ENCODE measurements around the gene DIS3L2. TPM values are rescaled to one million over a fixed set of nuclear protein-coding genes. Genes with fewer than 3 reads are reported as not detected.
"Not testable (repeated sequence)": the region's sequence is repeated elsewhere in the genome, so short reads cannot be mapped to it uniquely, and the experiment has no call there.

DIS3L2 gene
- polyA plus RNA-seq, 1 donor, result 40.3 TPM

- no peak for DNase-seq
Measured at GRCh38 chr2:232296776-232297525, 335.4 kb downstream of the DIS3L2 start.

GRCh38 chr2:232299084-232299483 lies 337.6 kb downstream of the DIS3L2 start:
- DNase-seq, result no peak

DNA sequence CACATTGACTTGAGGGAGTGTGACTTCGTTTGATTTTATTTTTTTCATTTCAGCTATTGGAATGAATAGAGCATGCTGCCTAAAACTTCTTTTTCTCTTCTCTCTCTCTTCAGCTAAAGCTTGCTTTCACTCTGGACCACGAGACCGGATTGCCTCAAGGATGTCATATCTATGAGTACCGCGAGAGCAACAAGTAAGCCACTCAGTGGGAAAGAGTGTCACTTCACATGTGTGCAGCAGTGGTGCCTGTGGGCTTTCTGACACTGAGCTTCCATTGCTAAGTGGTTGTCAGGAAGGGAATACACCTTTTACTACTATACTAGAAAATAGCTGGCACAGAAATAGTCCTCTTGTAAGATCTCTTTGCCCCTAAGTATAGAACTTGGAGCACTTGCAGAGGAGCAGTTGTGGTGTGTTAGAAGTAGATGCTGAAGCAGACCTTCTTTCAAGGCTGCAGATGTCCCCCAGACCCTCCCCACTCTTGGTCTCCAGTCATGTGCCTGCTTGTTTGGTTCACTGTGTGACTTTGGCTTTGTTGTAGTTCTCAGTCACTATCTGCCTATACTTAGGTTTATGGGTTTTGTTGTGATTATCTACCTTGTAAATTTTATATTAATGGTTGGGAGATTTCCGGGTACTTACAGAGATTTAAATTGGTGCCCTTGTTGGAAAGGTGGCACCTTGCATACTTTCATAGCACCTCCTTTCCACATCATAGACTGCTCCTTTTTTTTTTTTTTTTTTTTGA lies 338.6 kb downstream of the DIS3L2 start:
- DNase-seq, result no peak

DNA sequence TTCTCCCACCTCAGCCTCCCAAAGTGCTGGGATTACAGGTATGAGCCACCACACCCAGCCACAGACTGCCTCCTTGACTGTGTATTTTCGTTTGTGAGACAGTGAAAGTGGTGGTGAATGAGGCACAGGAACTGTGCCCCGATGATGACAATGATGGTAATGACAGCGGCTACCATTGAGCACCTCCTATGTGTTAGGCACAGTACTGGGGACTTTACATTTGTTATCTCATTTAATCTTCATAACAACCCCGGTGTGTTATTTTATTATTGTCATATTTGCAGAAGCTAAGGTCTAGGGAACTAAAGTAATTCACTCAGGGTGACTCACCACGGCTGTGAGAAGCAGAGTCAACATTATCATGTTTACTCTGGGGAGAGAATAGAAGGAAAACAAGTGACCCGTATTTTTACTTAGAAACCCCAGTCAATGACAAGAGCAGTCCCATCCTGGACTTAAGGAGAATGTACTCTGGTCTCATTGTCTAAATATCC lies 339.4 kb downstream of the DIS3L2 start:
- DNase-seq, result no peak

GRCh38 chr2:232304236-232304635 lies 342.7 kb downstream of the DIS3L2 start:
- DNase-seq, result no peak

DNA sequence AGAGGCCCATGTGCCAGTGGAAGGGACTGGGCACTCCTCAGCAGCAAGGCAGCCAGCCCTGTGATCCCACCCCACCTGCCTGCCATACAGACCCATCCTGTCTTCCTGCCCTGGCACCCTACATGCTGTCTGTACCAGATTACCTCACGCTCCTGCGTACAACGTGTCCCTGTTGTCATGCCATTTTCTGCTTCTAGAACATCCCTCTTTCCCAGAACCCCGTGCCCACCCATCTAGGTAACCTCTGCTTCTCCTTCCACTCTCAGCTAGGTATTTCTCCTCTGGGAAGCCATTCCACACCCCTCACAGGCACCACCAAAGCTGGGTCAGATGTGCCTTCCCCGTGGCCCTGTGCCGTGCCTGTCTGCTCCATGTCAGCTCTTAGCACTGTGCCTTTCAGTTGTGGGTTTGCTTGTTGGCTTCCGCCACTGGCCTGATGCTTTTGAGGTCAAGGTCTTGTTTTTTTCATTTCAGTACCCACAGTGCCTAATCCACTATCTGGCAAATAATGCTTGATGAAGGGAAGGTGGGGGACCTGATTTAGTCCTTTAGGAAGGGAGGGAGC lies 345.3 kb downstream of the DIS3L2 start:
- no peak for DNase-seq

DNA sequence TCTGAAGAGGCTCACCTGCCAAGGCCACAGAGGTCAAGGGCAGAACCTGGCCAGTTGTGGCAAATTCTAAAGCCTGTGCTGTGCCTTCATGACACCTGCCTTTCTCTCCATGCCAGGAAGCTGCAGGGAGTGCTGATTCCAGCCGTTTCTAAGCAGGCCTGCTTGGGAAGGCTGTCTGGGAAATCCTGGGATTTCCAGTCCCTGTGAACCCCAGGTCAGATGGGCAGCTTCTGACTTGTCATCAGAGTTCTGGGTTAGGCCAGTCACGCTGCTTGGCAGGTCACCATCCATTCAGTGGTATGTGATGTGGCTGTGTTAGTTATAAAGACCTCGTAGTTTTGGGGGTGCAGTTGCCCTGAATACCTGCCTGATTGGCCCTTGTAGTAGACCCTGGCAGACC lies 346.3 kb downstream of the DIS3L2 start:
- no peak for DNase-seq

- DNase-seq, result no peak
Measured at GRCh38 chr2:232308986-232309385, 347.5 kb downstream of the DIS3L2 start.

DNA sequence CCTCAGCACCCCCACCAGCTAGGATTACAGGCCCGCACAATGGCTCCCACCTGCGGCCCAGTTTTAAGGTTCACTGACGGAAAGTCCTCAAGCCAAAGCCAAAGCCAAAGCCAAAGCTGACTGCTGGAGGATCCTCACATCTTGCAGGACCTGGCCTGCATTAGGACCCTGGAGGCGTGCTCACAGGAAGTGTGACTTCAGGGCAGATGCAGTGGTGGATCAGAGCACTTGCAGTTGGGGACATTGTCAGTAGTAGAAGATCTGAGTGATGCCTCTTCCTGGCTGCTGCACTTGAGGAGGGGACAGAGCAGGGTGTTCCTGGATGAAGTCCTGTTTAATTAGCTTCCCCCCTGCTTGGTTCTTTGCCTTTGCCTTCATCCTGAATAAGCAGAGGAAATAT lies 348.1 kb downstream of the DIS3L2 start:
- no peak for DNase-seq

DNA sequence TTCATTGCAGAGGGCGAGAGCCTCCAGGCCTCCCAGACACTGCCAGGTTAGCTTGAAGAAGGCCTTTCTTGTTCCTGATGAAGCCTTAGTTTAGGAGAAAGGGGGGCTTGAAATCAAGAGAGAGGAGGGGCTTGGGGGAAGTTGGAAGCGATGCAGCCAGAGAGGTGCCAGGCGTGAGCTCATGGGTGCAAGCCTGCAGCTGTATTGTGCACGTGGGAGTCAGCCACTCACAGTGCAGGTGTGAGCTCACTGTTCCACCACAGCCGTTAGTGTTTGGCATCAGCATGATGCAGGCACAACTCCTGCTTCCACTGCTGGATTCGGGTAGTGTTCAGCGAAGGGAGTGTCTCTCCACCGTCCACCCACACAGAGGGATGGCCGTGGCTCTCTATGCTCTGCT lies 348.6 kb downstream of the DIS3L2 start:
- DNase-seq, result no peak

GRCh38 chr2:232310696-232311095 lies 349.2 kb downstream of the DIS3L2 start:
- no peak for DNase-seq

DNA sequence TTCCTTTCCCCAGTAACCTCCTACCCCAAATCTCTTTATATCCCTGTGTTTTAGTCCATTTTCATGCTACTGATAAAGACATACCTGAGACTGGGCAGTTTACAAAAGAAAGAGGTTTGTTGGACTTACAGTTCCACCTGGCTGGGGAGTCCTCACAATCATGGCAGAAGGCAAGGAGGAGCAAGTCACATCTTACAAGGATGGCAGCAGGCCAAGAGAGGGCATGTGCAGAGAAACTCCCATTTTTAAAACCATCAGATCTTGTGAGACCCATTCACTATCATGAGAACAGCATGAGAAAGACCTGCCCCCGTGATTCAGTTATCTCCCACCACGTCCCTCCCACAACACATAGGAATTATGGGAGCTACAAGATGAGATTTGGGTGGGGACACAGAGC lies 352.1 kb downstream of the DIS3L2 start:
- not testable (repeated sequence) for DNase-seq

DNA sequence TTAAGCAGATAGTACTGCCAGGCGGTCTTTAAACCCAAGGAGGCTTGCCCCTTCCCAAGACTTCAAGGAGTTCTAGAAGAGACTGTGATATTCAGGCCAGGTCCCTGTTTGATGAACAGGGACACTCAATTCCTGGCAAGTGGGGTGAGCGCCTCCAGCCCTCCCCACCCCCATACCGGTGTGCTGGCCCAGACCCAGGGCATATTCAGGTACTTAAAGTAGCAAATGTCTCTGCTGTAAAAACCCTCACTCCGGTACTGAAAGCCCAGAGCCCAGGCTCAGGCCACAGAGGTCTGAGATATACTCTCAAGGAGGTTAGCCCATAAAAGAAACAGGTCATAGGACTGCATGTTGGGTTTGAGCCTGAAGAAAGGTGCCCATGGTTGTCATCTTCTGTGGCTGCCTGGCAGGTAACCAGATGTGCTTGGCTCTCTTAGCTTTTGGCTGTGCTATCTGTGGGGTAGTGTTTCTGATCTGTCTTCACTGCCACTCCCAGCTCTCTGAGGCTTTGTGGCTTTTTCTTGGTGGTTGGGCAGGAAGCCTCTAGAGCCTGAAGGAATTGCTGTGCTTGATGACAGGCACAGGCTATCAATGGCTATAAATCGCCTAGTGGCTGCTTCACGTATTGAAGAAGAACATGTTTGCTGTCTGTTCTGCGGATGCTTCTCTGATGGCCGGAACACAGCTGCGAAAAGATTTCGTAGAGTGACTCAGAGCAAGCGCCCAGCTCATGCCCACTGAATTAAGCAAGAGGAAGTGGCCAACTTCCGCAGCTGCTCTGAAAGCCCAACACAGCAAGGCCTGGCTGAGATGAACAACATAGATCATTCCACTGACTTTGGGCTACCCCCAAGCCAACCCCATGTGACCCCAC lies 353.8 kb downstream of the DIS3L2 start:
- no peak for DNase-seq

DNA sequence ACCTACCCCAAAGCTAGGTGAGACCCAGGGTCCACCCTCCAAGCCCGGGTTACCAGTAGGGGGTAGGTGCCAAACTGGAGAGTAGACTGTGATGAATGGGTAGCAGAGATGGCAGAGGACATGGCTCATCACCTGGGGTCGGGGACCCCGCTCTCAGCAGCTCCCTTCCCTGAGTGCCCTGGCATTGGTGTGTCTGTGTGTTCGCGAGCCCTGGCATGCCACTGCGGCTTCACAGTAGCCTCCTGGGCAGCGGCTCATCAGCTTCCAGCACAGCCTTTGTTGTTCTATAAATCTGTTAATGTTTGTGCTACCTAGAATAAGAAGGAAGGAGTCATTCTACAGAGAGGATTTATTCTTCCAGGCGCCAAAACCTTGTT lies 354.4 kb downstream of the DIS3L2 start:
- no peak for DNase-seq

GRCh38 chr2:232316461-232317330 lies 355.2 kb downstream of the DIS3L2 start:
- no peak for DNase-seq

GRCh38 chr2:232318169-232318855 lies 356.8 kb downstream of the DIS3L2 start:
- DNase-seq, result no peak

- no peak for DNase-seq
Measured at GRCh38 chr2:232319067-232319802, 357.7 kb downstream of the DIS3L2 start.

DNA sequence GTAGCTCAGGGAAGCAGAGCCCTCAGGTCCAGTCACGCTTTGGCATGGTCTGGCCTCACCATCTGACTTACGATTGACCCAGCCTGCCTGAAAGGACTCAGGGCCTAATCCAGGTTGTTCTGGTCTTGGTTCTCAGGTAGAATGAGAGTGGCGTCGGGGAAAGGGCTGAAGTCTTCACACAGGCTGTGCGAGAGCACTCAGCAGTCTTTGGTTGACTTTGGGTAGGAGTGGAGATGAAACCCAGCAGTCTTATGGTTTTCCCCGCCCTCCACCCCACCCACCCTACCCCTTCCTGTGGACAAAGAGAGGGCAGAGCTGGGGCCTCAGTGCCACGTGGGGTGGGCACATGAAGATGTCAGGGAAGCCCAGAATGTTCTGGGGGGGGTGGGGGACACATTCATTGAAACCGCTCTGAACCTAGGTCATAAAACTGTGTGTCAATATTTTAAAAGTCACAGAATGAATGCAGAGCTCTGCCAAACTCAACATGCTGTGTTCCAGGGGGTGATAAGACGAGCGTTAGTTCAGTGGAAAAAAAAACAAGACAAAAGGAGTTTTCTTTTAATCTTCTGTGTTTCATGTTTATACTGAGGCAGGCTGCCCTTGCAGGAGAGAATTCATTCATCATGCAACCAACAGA lies 358.4 kb downstream of the DIS3L2 start:
- DNase-seq, result no peak

DNA sequence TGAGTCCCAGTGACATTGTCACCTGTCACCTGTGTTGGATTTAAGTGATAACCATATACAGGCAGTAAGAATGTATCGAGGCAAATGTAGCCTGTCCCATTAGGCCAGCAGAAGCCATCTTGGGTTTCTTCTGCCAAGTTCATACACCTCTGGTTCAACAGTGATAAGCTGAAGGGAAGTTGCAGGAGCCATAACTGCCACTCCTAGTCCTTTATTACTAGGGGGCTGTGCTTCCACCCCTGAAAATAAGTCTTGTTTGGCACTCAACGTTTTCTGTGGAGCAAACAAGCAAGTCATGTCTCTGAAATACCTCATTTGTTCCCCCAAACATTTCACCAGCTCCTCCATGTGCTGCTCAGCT lies 358.9 kb downstream of the DIS3L2 start:
- no peak for DNase-seq

Measured in left kidney (tissue), 2 donors.